AML-193 (cell line): ENCODE data around the gene C4orf50.

Experiments used
- DNase-seq, 2 experiments: peaks; one replicate each; lab custom pipeline; 2025; lab: John Stamatoyannopoulos, UW

C4orf50 gene

GRCh38 chr4:6018331-6018730, at the start of gene C4orf50:
Gene C4orf50 (minus strand): TSS chr4:6018431.
- no peak for DNase-seq

DNA sequence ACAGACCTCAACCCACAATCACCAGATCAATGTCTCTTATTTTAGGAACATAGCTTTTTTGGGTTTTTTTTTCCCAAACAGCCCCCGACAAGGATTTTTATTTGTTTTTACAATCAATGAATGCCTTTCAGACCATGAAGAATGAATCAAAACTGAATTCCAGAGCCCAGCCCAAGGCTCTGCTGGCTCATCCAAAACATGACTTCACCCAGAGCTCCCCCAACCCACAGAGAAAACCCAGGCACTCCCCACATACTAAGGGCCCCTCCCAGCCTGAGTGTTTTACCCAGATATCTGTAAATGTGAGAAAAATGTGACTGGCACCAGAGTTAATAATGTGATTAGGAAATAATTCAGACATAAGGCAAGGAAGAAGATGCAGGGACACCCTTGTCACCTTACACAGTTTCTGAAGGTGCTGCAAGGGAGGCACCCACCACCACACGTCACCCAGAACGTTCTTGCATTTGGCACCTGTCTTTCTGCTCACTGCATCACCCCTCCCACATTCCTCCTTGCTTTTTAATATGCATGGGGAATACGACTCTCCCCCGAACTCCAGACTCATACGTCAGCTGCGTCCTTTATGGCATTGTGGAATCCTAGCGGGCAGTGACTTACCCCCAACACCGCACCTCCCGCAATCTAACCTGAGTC, 47.8 kb upstream of the C4orf50 start:
- DNase-seq = no peak

- no peak for DNase-seq
These were observed 46.9 kb upstream of the C4orf50 start for GRCh38 chr4:6065166-6065565.

- no peak for DNase-seq
These were observed 46.2 kb upstream of the C4orf50 start for GRCh38 chr4:6064383-6064782.

DNA sequence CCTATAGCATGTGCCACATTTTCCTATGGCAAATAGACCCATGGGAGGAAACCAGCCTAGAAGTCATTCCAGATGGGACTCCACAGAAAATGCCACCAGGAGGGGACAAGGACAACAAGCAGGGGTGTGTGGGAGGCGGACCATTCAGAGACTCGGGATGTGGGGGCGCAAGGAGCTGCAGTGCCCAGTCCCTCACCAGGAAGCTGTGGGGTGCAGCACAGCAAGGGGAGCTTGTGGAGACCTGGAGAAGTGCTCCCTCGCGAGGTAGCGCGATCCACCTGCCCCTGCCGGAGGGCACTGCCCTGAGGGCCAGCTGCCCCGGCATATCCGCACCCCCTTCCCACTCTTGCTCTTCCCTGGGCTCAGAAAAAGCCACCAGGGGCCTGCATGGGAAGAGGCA, 45.5 kb upstream of the C4orf50 start:
- no peak for DNase-seq

DNA sequence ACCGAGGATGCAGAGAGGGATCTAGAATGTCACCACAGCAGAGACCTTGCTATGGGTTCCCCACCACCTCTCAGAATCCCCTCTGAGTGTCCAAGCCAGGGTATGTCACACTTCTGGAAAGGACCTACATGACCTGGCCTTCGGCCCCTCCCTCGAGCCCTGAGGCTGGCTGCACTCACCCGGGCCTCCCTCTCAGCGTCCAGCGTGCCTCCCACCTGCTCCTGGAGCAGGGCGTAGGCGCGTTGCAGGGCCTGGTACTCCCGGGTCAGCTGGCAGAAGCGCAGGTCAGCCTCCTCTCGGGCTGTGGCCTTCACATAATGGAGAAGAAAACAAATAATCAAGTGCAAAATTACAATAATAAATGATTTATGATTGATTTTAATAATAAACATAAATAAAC, 43.9 kb upstream of the C4orf50 start:
- no peak for DNase-seq

DNA sequence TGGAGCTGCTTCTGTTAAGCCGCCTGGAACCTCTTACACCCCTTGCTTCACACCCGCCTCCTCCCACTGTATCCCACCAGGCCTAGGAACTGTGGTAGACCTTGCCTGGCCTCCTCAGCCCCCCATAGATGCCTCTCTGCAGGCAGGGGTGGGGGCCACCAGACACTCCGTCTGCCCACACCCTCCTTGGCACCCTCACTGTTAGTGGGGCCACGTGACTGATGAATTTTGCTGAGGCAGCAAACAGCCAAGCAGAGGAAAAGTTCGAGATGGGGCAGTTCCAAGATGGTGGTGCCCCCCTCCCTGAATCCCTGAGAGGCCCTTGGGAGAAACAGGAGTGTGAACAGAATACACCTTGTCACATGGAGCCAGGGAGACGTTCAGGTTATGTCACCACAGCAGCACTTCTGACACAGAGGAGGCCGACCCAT, 41.2 kb upstream of the C4orf50 start:
- no peak for DNase-seq

- no peak for DNase-seq
These were observed 40.5 kb upstream of the C4orf50 start for GRCh38 chr4:6058531-6059374.

DNA sequence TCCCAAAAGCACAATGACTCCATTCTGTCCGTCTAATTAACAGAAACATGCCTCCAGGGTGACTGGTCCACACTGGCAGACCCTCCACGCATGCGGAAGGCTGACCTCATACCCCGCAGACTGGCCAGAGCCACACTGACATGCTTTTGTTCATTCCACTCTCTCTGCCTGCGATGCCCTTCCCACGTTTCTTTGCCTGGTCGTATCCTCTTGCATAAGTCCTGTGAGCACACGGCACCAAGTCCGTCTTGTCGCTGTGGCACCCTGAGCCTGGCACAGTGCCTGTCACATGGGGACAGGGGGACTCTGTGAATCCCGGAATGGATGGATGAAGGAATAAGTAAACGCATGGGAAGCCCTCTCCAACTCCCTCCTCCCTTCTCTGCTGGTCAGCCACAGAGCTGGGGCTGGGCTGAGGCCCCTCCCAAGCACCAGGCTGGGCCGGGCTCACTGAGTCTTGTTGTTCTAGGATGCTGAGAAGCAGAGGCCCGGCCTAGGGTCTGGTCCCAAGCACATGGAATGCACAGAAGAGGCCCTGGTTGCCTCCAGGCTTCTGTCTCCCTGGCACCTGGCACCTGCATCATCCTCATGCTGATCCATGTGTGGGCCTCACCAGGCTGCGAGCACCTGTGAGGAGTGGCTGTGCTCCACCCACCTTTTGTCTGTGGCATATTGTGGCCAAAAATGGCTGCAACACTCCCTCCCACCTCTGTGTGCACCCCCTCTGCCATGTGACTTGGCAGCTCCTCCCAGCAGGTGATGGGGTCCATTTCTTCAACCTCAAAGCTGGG, 38.9 kb upstream of the C4orf50 start:
- no peak for DNase-seq

DNA sequence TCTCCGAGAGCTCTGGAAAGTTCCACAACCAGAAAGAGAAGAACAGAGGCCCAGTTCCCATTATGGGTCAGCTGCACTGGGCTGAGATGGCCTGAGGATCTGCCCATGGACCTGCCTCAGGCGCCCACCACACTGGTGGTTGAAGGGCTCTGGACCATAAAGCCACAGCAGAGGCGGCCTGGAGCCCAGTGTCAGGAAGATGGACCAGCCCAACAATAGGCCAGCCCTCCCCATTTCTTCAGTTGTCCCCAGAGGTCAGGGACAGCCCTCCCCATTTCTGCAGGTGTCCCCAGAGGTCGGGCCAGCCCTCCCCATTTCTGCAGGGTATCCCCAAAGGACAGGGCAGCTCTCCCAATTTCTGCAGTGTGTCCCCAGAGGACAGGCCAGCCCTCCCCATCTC, 37.2 kb upstream of the C4orf50 start:
- no peak for DNase-seq

- DNase-seq = no peak
These were observed 36.8 kb upstream of the C4orf50 start for GRCh38 chr4:6055030-6055429.

DNA sequence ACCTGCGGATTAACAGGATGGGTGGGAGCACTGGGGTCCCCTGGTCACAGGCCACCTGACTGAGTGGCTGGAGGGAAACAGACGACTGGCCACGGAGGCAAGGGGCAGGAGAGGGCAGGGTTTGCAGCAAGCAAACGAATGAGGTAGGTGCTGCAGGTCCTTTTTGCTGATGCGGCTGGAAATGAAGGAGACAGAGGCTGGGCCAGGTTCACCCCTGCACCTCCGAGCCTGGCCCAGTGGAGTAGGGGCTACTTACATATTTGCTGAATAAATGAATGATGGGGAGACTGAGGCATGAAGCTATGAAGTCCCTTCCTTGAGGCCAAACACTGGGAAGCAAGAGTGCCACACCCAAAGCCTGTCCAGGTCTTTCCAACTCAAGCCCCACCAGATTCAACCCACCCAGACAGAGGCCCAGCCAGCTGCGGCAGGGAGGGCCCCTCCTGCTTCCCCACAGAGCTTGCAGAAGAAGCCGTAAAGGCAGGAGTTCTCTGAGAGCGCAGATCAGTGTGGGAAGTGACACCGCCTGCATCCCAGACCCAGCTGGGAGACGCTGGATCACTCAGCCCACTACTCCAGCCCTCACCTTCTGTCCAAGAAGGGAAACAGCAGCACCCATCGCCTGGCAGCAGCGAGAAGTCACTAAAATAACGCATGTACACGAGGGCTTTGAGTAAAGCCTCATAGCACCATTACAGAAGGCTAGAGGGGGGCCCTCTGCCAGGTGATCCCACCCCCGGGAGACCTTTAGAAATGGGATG, 36.1 kb upstream of the C4orf50 start:
- no peak for DNase-seq

- no peak for DNase-seq
These were observed 34.4 kb upstream of the C4orf50 start for GRCh38 chr4:6052679-6053078.

GRCh38 chr4:6050551-6050950, 32.3 kb upstream of the C4orf50 start:
- DNase-seq = no peak

DNA sequence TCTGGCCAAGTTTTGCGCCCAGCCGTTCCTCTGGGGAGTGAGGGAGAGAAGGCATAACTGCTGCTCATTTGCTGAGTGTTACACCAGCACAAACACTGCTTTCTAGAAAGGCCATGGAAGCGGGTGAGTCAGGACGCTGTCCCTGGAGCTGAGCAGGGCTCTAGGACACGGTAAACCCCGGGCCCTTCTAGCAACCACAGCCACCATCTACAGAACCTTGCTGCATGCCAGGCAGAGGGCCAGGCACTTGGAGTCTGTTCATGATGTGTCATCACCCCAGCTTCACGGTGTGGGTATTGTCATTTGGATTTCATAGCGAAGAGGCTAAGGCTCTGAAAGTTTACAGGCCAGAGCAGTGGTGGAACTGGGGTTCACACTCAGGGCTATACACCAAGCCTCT, 31.8 kb upstream of the C4orf50 start:
- no peak for DNase-seq

GRCh38 chr4:6049278-6049677, 31.0 kb upstream of the C4orf50 start:
- no peak for DNase-seq

DNA sequence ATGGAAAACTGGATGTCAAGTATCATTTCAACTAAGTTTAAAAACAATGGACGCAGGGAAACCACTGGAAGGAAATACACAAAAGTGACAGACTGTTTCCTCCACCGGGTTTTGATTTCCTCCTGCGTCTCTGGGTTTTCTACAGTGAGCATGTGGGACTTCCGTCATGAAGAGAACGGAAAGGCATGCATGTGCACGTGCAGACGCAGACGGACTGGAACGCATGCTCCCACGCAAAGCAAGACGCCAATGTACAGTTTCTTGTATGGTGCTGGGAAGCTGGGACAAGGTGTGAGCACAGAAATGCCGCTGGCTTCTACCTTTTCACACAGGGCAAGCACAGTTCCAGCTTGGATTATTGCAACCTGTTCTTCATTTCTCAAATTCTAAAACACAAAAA, 30.3 kb upstream of the C4orf50 start:
- DNase-seq = no peak

GRCh38 chr4:6047130-6047673, 29.0 kb upstream of the C4orf50 start:
- DNase-seq = no peak

- no peak for DNase-seq
These were observed 28.4 kb upstream of the C4orf50 start for GRCh38 chr4:6046526-6047129.

- DNase-seq = no peak
These were observed 26.6 kb upstream of the C4orf50 start for GRCh38 chr4:6044805-6045204.

GRCh38 chr4:6044276-6044675, 26.0 kb upstream of the C4orf50 start:
- no peak for DNase-seq
